Panc1 (cell line): ENCODE measurements around the gene FAM120B.

ENCODE experiments used
- CTCF ChIP-seq: fragments of 450-650 bp; IDR thresholded peaks from 2 replicates; pipeline ENCODE4 v1.5.1; 2017; ENCODE audit warnings: mild to moderate bottlenecking
- POLR2AphosphoS5 ChIP-seq: IDR thresholded peaks from 2 replicates; pipeline ENCODE4 v1.6.1; 2012; ENCODE audit warnings: mild to moderate bottlenecking, low read depth, low read length, moderate library complexity

GRCh38 chr6:170317076-170317475 lies 10.5 kb downstream of the FAM120B start:
- TF ChIP-seq CTCF (no peak), POLR2AphosphoS5 (no peak)
